Measurements from ENCODE around the gene GTF2IRD2.
"Not testable (repeated sequence)": the region's sequence is repeated elsewhere in the genome, so short reads cannot be mapped to it uniquely, and the experiment has no call there.

The GTF2IRD2 gene

DNA sequence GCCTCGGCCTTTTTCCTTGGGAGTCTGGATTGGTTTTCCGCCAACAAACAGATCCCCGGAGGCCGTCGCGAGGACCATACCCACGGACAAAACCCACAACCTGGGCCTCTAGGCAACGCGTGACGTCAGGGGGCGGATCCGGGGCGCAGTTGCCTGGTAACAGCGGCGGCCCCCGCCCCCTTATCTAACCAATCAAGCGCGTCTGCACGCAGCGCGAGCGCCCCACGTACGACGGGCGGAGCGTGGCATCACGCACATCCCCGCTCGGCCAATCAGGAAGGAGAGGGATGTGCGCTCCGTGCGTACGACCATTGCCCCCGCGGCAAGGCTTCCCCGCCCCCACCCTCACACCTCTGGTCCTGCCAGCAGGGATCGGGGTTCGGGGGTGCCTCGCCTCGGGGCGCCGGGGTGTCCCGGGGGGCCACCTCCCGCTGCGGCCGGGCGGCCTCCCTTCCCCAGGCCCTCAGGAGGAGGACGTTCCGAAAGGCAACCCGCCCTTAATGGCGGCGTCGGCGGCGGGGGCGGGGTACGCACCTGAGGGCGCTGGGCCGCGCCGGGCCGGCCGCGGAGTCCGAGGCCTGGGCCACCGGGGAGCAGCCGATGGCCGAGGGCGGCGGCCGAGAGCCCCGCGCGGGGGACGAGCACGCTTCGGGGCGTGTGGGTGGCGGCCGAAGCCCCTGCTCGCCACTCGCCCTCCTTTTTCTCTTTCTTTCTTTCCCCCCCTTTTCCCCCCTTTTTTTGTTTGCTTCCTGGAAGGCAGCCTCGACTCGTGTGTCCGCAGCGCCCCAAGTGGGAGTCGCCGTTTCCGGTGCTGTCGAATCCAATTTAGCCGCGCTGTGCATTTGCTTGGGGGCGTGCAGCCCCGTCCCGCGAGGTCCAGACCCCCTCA, at the start of gene GTF2IRD2:
Gene GTF2IRD2, minus strand, starts transcription at position 773 of the 889 bp plus-strand sequence. CDS start 15,227 bp downstream, outside the sequence.
- not testable (repeated sequence) for DNase-seq

DNA sequence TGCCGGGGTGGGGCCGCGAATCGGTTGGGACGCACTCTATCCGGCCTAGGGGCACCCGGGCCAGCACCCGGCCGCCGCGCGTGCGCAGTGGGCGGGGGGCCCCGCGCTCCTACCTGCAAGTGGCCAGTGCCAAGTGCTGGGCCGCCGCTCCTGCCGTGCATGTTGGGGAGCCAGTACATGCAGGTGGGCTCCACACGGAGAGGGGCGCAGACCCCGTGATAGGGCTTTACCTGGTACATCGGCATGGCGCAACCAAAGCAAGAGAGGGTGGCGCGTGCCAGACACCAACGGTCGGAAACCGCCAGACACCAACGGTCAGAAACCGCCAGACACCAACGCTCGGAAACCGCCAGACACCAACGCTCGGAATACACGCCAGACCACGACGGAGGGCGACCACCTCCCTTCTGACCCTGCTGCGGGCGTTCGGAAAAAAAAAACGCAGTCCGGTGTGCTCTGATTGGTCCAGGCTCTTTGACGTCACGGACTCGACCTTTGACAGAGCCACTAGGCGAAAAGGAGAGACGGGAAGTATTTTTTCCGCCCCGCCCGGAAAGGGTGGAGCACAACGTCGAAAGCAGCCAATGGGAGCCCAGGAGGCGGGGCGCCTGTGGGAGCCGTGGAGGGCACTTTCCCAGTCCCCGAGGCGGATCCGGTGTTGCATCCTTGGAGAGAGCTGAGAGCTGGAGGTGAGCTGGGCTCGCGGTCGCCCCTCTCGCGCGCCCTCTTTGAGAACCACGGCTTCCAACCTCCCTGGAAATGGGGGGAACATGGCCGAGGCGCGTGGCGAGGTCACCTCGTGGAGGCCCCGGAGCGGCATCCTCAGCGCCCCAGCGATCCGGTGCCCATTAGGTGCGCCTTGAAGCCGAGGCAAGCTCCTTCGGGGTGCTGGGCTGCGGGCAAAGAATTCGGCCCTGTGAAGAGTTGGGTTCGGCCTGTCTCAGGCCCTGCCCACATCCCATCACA, 39.0 kb upstream of the GTF2IRD2 start:
- DNase-seq, result peak; percentile 66

DNA sequence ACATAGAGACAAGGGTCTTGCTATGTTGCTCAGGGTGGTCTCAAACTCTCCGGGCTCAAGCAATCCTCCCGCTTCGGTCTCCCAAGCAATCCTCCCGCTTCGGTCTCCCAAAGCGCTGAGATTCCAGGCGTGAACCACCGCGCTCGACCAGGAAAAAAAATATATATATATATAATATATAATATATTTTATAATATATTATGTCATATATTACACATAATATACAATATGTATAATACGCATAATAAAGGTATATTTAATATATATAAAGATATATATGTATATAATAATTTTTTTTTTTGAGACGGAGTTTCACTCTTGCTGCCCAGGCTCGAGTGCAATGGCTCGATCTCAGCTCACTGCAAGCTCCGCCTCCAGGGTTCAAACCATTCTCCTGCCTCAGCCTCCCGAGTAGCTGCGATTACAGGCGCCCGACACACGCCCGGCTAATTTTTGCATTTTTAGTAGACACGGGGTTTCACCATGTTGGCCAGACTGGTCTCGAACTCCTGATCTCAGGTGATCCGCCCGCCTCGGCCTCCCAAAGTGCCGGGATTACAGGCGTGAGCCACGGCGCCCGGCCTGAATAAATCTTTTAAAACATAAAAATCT, 38.2 kb upstream of the GTF2IRD2 start:
- not testable (repeated sequence) for DNase-seq

DNA sequence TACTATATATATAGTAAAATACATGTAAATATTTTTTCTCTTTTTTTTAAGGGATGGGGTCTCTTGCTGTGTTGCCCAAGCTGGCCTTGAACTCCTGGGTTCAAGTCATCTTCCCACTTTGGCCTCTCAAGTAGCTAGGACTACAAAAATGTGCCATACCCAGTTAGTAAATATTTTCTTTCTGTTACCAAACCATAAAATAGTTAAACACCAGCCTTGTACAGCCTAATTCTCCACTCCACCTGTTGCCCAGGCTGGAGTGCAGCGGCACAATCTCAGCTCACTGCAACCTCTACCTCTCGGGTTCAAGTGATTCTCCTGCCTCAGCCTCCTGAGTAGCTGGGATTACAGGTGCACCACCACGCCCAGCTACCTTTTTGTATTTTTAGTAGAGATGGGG, 33.9 kb upstream of the GTF2IRD2 start:
- not testable (repeated sequence) for DNase-seq

DNA sequence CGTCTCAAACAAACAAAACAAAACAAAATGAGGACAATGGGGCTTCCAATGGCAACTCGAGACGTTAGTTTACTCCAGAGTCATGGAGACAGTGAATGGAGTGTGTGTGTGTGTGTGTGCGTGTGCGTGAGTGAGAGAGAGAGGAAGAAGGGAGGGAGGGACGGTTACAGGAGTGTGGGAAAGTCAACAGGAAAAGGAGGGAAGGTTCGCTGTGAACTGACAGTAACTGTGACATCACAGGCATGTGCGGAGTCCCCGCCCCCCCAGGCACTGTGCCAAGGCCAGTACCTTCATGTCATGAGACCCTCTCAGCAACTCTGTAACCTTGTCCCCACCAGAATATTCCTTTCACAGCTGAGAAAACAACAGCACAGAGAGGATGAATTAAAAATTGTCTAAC, 30.7 kb upstream of the GTF2IRD2 start:
- DNase-seq, result not testable (repeated sequence)

DNA sequence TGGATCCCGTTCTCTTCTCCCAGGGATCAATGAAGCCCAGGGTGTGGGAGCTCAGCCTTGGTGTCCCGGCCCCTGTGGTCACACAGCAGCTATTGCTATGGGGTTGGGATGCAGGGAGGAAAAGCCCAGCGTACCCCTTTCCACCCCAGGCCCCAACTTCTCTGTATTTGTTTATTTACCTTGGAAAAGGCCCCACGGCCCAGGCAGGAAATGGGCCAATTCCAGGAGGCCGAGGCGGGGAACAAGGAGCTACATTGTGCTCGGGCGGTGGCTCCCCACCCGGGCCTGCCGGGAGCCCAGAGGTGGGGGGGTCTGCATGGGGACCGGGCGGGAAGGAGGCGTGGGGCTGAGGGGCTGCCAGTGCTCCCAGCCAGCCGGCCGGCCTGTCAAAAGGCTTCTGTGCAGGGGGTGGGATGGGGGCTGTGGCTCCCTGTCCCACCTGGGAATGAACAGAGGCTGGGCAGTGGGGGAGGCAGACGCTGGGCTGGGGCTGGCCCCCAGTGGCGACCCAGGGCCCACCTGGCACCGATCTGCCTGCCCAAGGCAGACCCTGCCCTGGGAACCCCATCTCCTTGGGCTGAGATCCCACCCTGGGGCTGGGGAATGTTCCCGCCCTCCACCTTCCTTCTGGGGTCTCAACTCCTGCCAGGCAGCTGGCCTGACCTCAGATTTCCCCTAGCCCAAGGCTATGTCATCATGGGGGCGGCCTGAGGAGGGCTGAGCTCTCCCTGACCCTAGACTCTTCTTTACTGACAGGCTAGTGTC, 23.5 kb upstream of the GTF2IRD2 start:
- not testable (repeated sequence) for DNase-seq

DNA sequence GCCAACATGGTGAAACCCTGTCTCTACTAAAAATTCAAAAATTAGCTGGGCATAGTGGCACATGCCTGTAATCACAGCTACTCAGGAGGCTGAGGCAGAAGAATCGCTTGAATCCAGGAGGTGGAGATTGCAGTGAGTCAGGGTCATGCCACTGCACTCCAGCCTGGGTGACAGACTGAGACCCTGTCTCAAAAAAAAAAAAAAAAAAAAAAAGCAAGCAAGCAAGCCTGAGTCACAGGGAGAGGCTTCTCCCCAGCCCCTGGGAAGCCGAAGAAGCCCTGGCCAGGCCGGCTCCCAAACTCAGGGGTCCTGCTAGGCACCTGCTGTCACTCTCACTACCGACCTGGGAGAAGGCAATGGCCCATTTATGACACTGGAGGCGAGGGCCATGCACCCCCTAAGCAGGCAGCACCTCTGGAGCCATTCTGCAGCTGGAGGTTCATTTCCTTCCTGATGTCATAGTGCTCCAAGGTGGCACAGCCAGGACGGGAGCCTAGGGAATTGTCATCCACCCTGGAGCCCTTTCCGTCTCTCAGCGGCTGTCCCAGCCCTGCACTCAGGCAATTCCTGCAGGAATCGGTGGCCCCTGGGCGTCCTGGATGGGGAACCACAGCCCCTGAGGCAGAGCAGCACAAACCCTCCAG, 22.8 kb upstream of the GTF2IRD2 start:
- not testable (repeated sequence) for DNase-seq

DNA sequence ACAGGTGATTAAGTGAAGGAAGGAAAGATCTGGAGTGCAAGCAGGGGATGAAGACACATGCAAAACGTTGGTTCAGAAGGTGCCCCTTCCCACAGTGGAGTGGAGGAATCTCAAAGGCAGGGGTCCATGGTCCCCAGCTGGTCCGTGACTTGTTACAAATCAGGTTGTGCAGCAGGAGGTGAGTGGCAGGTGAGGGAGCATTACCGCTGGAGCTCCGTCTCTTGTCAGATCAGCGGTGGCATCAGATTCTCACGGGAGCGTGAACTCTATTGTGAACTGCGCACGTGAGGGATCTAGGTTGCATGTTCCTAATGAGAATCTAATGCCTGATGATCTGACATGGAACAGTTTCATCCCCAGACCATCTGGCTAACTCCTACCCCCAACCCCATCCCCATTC, 21.1 kb upstream of the GTF2IRD2 start:
- not testable (repeated sequence) for DNase-seq

DNA sequence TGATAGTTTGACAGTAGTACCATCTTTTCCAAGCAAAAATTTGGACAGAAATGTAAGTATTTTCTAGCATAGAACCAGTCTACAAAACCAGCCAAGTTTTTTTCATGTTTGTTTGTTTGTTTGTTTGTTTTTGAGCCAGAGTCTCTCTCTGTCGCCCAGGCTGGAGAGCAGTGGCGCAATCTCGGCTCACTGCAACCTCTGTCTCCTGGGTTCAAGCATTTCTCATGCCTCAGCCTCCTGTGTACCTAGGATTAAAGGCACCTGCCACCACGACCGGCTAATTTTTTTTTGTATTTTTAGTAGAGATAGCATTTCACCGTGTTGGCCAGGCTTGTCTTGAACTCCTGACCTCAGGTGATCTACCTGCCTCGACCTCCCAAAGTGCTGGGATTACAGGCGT, 14.4 kb upstream of the GTF2IRD2 start:
- not testable (repeated sequence) for DNase-seq

DNA sequence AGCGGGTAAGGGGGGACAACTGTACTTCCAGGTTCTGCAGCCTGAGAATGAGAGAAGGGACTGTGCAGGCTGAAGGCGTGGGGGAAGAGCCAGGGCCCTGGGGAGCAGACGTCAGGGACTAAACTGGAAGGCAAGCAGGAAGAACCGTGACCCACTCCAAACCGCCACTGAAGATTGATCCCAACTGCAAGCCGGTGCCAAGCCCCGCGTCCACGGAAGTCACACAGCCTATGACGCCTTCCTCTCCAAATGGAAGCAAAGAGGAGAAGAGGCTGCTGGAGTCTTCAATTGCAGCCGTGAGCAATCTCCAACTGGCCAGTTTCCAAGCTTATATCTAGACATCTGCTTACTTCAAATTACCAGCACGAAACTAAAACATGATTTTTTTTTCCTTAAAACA, 1.6 kb downstream of the GTF2IRD2 start:
- DNase-seq, result not testable (repeated sequence)

DNA sequence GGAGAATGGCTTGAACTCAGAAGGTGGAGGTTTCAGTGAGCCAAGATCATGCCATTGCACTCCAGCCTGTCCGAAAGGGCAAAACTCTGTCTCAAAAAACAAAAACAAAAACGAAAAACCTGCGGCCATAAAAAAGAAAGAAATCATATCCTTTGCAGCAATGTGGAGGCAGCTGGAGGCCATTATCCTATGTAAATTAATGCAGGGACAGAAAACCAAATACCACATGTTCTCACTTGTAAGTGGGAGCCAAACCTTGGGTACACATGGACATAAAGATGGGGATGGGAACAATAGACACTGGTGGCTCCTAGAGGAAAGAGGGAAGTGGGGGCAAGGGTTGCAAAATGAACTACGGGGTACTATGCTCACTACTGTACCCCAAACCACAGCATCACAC, 21.0 kb downstream of the GTF2IRD2 start:
- not testable (repeated sequence) for DNase-seq

DNA sequence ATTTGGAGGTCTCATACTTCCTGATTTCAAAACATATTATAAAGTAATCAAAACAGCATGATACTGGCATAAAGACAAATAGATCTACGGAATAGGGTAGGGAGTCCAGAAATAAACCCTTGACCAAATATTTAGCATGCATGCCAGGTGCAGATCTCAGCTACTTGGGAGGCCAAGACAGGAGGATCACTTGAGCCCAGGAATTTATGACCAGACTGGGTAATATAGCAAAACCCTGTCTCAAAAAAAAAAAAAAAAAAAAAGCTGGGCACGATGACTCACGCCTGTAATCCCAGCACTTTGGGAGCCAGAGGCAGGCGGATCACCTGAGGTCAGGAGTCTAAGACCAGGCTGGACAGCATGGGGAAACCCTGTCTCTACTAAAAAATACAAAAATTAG, 21.4 kb downstream of the GTF2IRD2 start:
- DNase-seq, result not testable (repeated sequence)

DNA sequence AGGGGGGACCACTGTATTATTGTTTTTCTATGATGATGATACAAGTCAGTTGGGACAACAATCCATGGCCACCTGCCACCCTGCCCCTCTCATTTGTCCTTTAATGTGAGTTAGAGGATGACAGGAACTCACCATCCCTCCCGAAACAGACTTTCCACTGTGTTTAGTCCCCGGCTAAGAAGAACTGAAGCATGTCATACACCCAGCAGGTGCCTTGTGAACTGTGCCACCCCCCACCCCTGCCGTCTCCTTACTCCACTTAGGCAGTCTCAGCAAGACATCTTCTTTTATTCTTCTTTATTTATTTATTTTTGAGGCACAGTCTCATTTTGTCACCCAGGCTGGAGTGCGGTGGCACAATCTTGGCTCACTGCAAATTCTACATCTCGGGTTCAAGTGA, 30.1 kb downstream of the GTF2IRD2 start:
- not testable (repeated sequence) for DNase-seq

DNA sequence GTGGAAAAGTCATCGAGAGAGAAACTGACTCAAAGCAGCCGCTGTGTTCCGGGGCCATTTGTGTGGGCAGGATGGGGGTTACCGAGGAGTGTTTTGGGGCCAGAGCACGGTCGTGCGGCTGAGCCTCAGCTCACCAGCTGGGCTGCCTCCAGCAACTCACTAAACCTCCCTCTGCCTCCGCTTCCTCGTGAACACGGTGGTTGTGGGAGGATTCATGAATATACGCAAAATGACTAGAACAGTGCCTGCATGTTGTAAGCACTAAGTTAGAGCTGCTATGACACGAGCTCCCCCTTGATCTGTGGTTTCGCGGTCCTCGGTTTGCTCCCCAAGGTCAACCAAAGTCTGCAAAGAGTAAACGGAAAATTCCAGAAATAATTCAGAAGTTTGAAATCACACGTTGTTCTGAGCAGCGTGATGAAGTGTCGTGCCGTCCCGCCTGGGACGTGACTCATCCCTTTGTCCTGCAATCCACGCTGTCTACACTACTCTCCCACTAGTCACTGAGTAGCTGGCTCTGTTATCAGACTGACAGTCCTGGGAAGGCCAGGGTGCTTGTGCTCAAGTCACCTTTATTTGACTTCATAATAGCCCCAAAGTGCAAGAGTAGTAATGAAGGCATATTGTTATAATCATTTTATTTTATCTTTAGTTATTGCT, 31.1 kb downstream of the GTF2IRD2 start:
- DNase-seq, result not testable (repeated sequence)

DNA sequence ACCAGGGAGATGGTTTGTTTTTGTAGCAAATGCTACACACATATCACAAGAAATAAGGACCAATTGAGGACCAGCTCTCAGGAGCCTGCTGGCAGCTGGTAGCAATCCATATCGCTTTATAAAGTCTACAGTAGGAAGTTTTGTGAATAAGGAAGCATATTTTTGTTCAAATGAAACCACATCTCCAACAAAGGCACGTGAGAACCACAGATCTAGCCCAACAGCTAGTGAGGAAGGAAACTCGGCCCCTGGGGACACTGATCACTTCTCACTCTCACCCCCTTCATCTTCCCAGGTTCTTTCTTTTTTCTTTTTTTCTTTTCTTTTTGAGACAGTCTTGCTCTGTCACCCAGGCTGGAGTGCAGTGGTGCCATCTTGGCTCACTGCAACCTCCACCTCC, 35.5 kb downstream of the GTF2IRD2 start:
- not testable (repeated sequence) for DNase-seq

DNA sequence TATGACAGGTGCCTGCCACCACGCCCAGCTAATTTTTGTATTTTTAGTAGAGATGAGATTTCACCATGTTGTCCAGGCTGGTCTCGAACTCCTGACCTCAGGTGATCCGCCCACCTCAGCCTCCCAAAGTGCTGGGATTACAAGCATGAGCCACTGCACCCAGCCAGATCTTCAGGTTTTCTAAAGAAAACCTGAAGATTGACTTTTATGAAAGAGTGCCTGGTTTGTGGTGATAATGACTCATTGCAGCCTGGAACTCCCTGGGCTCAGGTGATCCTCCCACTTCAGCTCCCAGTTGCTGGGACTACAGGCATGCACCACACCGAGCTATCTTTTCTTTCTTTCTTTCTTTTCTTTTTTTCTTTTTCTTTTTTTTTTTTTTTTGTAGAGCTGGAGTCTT, 52.8 kb downstream of the GTF2IRD2 start:
- DNase-seq, result not testable (repeated sequence)

DNA sequence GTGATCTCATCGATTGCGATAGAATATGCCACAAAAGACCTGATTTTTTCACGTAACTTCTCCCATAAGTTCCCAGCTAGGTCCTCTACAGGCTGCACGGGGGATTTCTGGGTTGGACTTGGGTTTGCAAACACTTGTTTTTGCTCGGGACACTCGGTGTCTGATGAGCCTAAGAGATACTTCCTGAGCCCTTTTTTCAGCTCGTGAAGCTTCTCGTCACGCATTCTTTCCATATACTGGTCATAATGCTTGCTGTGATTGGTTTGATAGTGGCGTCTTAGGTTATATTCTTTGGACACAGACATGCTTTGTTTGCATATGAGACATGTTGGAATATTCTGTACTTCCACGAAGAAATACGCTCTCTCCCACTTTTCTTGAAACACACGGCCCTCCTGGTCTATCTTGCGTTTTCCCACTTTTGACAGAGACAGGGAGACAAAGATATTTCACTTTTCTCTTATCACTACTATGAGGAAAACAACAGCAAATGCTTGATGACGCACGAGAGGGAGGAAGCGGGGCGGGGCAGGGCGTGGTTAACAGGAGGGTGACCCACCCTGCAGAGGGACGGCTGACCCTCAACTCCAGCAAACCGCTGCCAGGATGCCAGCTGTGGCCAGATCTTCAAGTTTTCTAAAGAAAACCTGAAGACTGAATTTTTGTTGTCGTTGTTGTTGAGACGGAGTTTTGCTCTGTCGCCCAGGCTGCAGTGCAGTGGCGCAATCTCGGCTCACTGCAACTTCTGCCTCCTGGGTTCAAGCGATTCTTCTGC, 53.4 kb downstream of the GTF2IRD2 start:
- not testable (repeated sequence) for DNase-seq

DNA sequence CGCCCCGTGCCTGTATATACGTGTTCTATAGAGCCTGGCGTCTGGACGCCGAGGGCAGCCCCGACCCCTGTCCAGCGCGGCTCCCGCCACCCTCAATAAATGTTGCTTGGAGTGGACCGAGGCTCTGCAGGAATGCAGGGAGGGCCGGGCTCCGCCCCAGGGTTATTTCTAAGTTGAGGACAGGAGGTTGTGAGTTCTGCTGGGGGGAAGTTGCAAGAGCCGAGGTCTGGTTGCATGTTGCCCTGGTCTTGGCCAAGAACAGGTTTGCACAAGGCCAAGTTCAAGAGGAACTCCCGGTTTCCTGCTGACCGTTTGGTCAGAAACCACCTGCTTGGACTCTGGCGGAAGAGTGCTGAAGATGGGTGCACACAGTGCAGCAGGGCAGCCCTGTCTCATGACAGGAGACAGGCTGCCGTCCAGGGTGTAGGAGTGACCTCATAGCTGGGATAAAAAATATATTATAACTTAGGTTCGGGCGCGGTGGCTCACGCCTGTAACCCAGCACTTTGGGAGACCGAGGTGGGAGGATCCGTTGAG, 62.1 kb downstream of the GTF2IRD2 start:
- DNase-seq, result not testable (repeated sequence)

DNA sequence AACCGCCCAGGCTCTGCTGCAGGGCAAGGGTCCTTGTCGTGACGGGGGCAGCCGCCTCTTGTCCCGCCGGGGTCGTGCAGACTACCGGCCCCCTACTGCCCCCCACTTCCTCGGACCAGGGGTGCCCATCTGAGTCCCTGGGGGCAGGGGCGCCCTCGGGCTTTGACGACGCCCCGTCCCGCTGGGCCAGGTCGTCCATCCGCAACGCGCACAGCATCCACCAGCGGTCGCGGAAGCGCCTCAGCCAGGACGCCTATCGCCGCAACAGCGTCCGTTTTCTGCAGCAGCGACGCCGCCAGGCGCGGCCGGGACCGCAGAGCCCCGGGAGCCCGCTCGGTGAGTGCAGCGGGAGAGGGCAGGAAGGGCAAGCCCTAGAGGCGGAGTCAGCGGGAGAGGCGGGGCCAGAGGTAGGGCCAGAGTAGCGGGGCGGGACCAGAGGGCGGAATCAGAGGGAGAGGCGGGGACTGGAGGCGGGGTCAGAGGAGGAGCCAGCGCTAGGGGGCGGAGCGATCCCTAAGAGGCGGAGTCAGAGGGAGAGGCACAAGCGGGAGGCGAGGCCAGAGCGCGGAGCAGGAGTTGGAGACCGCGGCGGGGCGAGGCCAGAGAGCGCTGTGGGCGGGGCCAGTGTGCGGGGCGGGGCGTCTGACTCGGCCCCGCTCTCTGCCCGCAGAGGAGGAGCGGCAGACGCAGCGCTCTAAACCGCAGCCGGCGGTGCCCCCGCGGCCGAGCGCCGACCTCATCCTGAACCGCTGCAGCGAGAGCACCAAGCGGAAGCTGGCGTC, 62.8 kb downstream of the GTF2IRD2 start:
- DNase-seq, result peak; percentile 94

Data from suppressor macrophage treated with lipopolysaccharide for 4 hours (primary cell).